H9 (cell line): Measurements from ENCODE around the gene S1PR2. TPM values are rescaled to one million over a fixed set of nuclear protein-coding genes. Genes with fewer than 3 reads are reported as not detected.

Experiments used
- DNase-seq: peaks from one replicate; pipeline ENCODE4 v3.0.0-alpha.2; 2017
- H2AFZ ChIP-seq: one replicate; pipeline ENCODE4 v1.6.1; 2013; ENCODE audit warnings: mild to moderate bottlenecking, low read length, control low read depth, moderate library complexity
- H2AK5ac ChIP-seq: 2 replicates; pipeline ENCODE4 v1.6.1; 2013; ENCODE audit warnings: low read length, control low read depth, mixed read lengths; ENCODE audit not compliant: insufficient read length
- H2BK120ac ChIP-seq: one replicate; pipeline ENCODE4 v1.6.1; 2013; ENCODE audit warnings: low read depth, mild to moderate bottlenecking, low read length, control low read depth, inconsistent platforms; ENCODE audit not compliant: poor library complexity, severe bottlenecking
- H2BK12ac ChIP-seq: 2 replicates; pipeline ENCODE4 v1.6.1; 2013; ENCODE audit warnings: low read length, control low read depth, mixed read lengths, low read depth; ENCODE audit not compliant: insufficient read length
- H2BK15ac ChIP-seq: 2 replicates; pipeline ENCODE4 v1.6.1; 2013; ENCODE audit warnings: low read depth, low read length, control low read depth
- H2BK20ac ChIP-seq: one replicate; pipeline ENCODE4 v1.6.1; 2013; ENCODE audit warnings: low read depth, mild to moderate bottlenecking, low read length, control low read depth, inconsistent platforms; ENCODE audit not compliant: poor library complexity, severe bottlenecking
- H2BK5ac ChIP-seq: 2 replicates; pipeline ENCODE4 v1.6.1; 2013; ENCODE audit warnings: low read length, control low read depth, mixed read lengths; ENCODE audit not compliant: insufficient read length
- H3K14ac ChIP-seq: 2 replicates; pipeline ENCODE4 v1.6.1; 2013; ENCODE audit warnings: low read length, control low read depth; ENCODE audit not compliant: insufficient read depth
- H3K18ac ChIP-seq: 2 replicates; pipeline ENCODE4 v1.6.1; 2013; ENCODE audit warnings: low read depth, mild to moderate bottlenecking, mixed read lengths, low read length, control low read depth; ENCODE audit not compliant: insufficient read length
- H3K23ac ChIP-seq: 2 replicates; pipeline ENCODE4 v1.6.1; 2013; ENCODE audit warnings: low read length, control low read depth, mixed read lengths, low read depth; ENCODE audit not compliant: insufficient read length
- H3K23me2 ChIP-seq: 2 replicates; pipeline ENCODE4 v1.6.1; 2013; ENCODE audit warnings: low read depth, mild to moderate bottlenecking, mixed read lengths, low read length, control low read depth; ENCODE audit not compliant: insufficient read length, poor library complexity, severe bottlenecking
- H3K27ac ChIP-seq: 2 replicates; pipeline ENCODE4 v1.5.1; 2013; ENCODE audit warnings: low read length, control low read depth, mixed read lengths, low read depth; ENCODE audit not compliant: insufficient read length
- H3K27me3 ChIP-seq: 2 replicates; pipeline ENCODE4 v1.6.1; 2013; ENCODE audit warnings: low read length, control low read depth, inconsistent platforms; ENCODE audit not compliant: insufficient read depth
- H3K4ac ChIP-seq: 2 replicates; pipeline ENCODE4 v1.6.1; 2013; ENCODE audit warnings: low read depth, mild to moderate bottlenecking, control low read depth, inconsistent platforms, low read length, moderate library complexity
- H3K4me1 ChIP-seq: 2 replicates; pipeline ENCODE4 v1.6.1; 2013; ENCODE audit warnings: low read length, control low read depth, inconsistent platforms; ENCODE audit not compliant: insufficient read depth
- H3K4me2 ChIP-seq: 2 replicates; pipeline ENCODE4 v1.6.1; 2013; ENCODE audit warnings: low read length, control low read depth, mixed read lengths; ENCODE audit not compliant: insufficient read length, insufficient read depth
- H3K56ac ChIP-seq: 2 replicates; pipeline ENCODE4 v1.6.1; 2013; ENCODE audit warnings: low read depth, mild to moderate bottlenecking, mixed read lengths, low read length, control low read depth; ENCODE audit not compliant: insufficient read length
- H3K79me1 ChIP-seq: 2 replicates; pipeline ENCODE4 v1.6.1; 2013; ENCODE audit warnings: low read depth, mild to moderate bottlenecking, moderate library complexity, low read length, control low read depth, inconsistent platforms; ENCODE audit not compliant: insufficient read depth, poor library complexity, severe bottlenecking
- H3K79me2 ChIP-seq: 2 replicates; pipeline ENCODE4 v1.6.1; 2013; ENCODE audit warnings: low read length, control low read depth, inconsistent platforms; ENCODE audit not compliant: insufficient read depth
- H3K9ac ChIP-seq: 2 replicates; pipeline ENCODE4 v1.6.1; 2013; ENCODE audit warnings: low read length, control low read depth, mixed read lengths; ENCODE audit not compliant: insufficient read length; ENCODE audit errors: extremely low read depth
- H3K9me3 ChIP-seq: one replicate; pipeline ENCODE4 v1.6.1; 2013; ENCODE audit warnings: low read depth, low read length, inconsistent platforms; ENCODE audit not compliant: control insufficient read depth
- H3T11ph ChIP-seq: one replicate; pipeline ENCODE4 v1.6.1; 2013; ENCODE audit warnings: mild to moderate bottlenecking, low read length, control low read depth, inconsistent platforms
- H4K20me1 ChIP-seq: one replicate; pipeline ENCODE4 v1.6.1; 2013; ENCODE audit not compliant: control insufficient read depth, insufficient read length, insufficient read depth
- H4K5ac ChIP-seq: 2 replicates; pipeline ENCODE4 v1.6.1; 2013; ENCODE audit warnings: low read depth, mild to moderate bottlenecking, mixed read lengths, low read length, control low read depth; ENCODE audit not compliant: insufficient read length
- H4K8ac ChIP-seq: replicated peaks from 2 replicates; pipeline ENCODE4 v1.6.1; 2013; ENCODE audit warnings: low read length, control low read depth, mixed read lengths, low read depth; ENCODE audit not compliant: insufficient read length
- H4K91ac ChIP-seq: 2 replicates; pipeline ENCODE4 v1.6.1; 2013; ENCODE audit warnings: low read depth, mild to moderate bottlenecking, moderate library complexity, mixed read lengths, low read length, control low read depth; ENCODE audit not compliant: insufficient read length
- H3K27ac Mint-ChIP-seq, 3 experiments: 2 replicates in 2 of 3; 3 replicates in 1 of 3; pipeline ENCODE4 v1.8.0; 2020 to 2021; ENCODE audit warnings: mixed read lengths in 3 of 3, mild to moderate bottlenecking in 1 of 3, moderate library complexity in 1 of 3
- H3K27me3 Mint-ChIP-seq: 2 replicates; pipeline ENCODE4 v1.8.0; 2021; ENCODE audit warnings: low read depth, mild to moderate bottlenecking, moderate library complexity, mixed read lengths
- H3K36me3 Mint-ChIP-seq, 3 experiments: 2 replicates in 2 of 3; 3 replicates in 1 of 3; pipeline ENCODE4 v1.8.0; 2020 to 2021; ENCODE audit warnings: low read depth in 3 of 3, mixed read lengths in 3 of 3; ENCODE audit not compliant: insufficient read depth in 1 of 3
- H3K4me1 Mint-ChIP-seq, 2 experiments: 2 replicates each; pipeline ENCODE4 v1.8.0; 2020; ENCODE audit warnings: mixed read lengths in 2 of 2
- H3K4me3 Mint-ChIP-seq, 2 experiments: 2 replicates in 1 of 2; 3 replicates in 1 of 2; pipeline ENCODE4 v1.8.0; 2020 to 2021; ENCODE audit warnings: mild to moderate bottlenecking in 2 of 2, mixed read lengths in 2 of 2, moderate library complexity in 1 of 2
- H3K9me3 Mint-ChIP-seq, 2 experiments: 2 replicates in 1 of 2; 3 replicates in 1 of 2; pipeline ENCODE4 v1.8.0; 2020; ENCODE audit warnings: mild to moderate bottlenecking in 2 of 2, mixed read lengths in 2 of 2, moderate library complexity in 1 of 2
- WGBS: extraction: QIAGEN DNeasy Blood & Tissue Kit; methylation state at CpG from one replicate; pipeline ENCODE4 v1.1.7; 2013; ENCODE audit warnings: missing lambda C conversion rate, low lambda C conversion rate, mixed read lengths; ENCODE audit not compliant: insufficient read length; ENCODE audit errors: extremely low coverage; 5-methylcytosine and 5-hydroxymethylcytosine counted together
- total RNA-seq: library from RNA; stranded (reverse); gene quantifications from 2 replicates; pipeline ENCODE4 v1.2.1, GENCODE V29; 2021
- TF ChIP-seq, protein P1 (sequence below): fragments of 200-600 bp; sonication (generic); conservative IDR thresholded peaks from 3 replicates; pipeline ENCODE4 v1.8.0; 2021; ENCODE audit warnings: antibody characterized with exemption, mild to moderate bottlenecking

The S1PR2 gene
- total RNA-seq, 1 experiment from 2014 or later, result 11.5 TPM

DNA sequence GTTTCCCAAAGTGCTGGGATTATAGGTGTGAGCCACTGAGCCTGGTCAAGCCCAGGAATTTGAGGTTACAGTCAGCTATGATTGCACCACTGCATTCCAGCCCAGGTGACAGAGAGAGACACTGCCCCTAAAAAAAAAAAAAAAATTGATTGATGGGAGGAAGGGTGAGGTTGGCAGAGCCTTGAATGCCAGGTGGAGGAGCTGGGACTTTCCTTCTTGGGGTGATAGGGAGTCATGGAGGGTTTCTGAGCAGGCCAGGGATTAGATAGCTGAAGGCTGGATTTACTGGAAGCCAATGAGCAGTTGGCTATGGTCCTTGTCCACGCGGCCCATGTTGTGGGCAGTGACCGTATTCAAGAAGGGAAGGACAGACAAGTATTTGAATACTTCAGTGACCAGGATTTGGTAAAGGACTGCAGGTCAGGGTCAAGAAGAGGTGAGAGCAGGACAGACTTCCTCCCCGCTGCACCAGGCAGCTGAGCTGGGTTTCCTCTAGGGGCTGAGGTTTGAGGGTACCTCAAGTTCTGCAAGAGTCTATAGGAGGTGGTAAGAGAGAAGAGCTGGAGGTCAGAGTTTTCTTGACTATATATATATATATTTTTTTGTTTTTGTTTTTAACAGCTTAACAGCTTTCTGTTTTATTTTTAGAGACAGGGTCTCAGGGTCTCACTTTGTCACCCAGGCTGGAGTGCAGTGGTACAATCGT lies 48.8 kb upstream of the S1PR2 start:
- no peak overlapping the region; a peak in 1 of 5 replicates for H3K4me3 Mint-ChIP-seq
- Histone ChIP-seq H2AFZ (no peak overlapping the region), H3K27me3 (no peaks in the 10 kb centered on the region), H3K23ac (no peak overlapping the region), H2BK15ac (no peak overlapping the region), H3K79me2 (no peaks in the 10 kb centered on the region), H2BK12ac (no peak overlapping the region), H3K79me1 (no peaks in the 10 kb centered on the region), H3K4me2 (no peak overlapping the region), H3K4me1 (no peaks in the 10 kb centered on the region), H3K56ac (no peak overlapping the region), H4K20me1 (no peaks in the 10 kb centered on the region), H4K5ac (no peak overlapping the region), H3T11ph (no peak overlapping the region), H3K23me2 (no peaks in the 10 kb centered on the region), H3K9me3 (no peaks in the 10 kb centered on the region), H3K18ac (no peak overlapping the region), H3K27ac (no peak overlapping the region), H2BK5ac (no peak overlapping the region), H2AK5ac (no peak overlapping the region), H3K4ac (no peak overlapping the region), H4K91ac (no peak overlapping the region), H2BK20ac (no peak overlapping the region), H3K14ac (no peak overlapping the region), H2BK120ac (no peak overlapping the region), H3K9ac (no peak overlapping the region), H4K8ac (no peak overlapping the region)
- H3K27ac Mint-ChIP-seq, result no peak overlapping the region; a peak in 1 of 7 replicates
- H3K9me3 Mint-ChIP-seq, result no peaks in the 10 kb centered on the region
- peaks cover 0 to under 1% (median 0%) of the 10 kb centered on the region in 3 experiments; a peak in 1 of 7 replicates for H3K36me3 Mint-ChIP-seq
- H3K27me3 Mint-ChIP-seq, result peaks cover 3% of the 10 kb centered on the region
- H3K4me1 Mint-ChIP-seq, result peaks cover 0 to 12% of the 10 kb centered on the region in 2 experiments; a peak in 2 of 4 replicates
- TF ChIP-seq, protein P1, sequence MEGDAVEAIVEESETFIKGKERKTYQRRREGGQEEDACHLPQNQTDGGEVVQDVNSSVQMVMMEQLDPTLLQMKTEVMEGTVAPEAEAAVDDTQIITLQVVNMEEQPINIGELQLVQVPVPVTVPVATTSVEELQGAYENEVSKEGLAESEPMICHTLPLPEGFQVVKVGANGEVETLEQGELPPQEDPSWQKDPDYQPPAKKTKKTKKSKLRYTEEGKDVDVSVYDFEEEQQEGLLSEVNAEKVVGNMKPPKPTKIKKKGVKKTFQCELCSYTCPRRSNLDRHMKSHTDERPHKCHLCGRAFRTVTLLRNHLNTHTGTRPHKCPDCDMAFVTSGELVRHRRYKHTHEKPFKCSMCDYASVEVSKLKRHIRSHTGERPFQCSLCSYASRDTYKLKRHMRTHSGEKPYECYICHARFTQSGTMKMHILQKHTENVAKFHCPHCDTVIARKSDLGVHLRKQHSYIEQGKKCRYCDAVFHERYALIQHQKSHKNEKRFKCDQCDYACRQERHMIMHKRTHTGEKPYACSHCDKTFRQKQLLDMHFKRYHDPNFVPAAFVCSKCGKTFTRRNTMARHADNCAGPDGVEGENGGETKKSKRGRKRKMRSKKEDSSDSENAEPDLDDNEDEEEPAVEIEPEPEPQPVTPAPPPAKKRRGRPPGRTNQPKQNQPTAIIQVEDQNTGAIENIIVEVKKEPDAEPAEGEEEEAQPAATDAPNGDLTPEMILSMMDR, result no peak
- no CpG with 5 or more reads among the region's 5 CpGs for WGBS
- no peak for DNase-seq
